ENCODE measurements around the gene ZNF581.

ZNF581 gene, protein sequence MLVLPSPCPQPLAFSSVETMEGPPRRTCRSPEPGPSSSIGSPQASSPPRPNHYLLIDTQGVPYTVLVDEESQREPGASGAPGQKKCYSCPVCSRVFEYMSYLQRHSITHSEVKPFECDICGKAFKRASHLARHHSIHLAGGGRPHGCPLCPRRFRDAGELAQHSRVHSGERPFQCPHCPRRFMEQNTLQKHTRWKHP

DNA sequence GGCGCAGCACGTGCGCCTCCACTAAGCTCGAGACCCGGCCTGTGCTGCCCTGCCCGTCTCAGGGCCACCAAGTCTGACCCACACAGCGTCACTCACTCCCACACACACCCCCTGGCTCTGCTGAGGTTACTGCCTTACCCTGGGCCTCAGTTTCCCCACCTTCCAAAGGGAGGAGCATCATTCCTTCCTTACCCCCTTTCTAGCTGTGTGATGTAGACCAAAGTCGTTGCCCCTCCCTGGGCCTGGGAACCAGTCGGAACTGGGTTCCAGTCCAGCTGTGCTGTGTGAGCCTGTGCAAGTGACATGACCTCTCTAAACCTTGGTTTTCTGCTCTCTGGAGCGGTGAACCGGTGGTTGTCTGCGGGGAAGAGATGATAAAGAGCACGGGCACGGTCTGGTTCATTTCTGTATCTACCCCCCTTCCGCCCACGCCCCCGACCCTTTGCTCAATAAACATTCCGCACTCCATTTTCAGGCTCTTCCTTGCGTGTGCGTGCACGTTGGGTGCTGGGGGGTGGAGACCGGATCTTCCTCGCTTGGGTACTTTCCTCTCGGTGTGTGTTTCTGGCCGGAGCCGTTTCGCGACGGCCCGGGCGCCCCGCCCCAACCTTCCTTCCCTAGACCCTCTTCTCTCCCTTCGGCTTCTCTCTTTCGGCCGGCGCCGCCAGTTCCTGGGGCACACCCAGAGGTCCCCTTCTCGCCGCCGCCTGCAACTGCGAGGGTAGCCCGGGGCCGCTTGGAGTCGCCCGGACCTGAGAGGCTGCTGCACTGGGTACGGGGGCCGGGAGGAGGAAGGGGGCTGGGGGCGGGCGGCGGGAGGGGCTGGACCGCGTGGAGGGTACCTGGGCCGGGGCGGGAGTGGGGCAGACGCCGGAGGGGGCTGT lies at the start of gene ZNF581:
Gene ZNF581, plus strand, starts transcription at position 647 of the 884 bp plus-strand sequence. CDS start 923 bp downstream, outside the sequence.
- DNase-seq: peak; percentile 77 to 80

DNA sequence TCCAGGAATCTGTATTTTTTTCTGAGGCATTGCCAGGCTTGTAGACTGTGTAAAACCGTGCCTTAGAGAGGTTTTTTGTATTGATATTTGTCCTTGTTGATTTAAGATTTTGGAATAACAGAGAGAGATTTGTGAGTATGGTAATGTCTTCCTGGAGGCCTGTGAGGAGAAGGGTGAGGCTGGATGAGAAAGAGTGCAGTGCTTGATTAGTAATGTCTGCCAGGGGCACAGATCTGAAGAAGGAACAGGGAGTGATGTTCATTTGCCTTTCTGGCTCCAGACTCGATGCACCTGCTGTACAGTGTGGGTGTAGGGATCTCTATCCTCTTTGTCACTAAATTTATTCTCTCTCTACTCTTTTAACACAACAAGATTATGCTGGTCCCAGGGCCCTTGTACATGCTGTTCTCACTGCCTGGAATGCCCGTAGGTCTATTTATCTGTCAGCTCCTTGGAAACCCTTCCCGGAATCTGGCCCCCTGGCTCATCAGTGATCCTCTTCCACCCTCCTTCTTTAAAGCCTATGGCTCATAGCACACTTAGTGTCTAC lies 48.4 kb upstream of the ZNF581 start:
- DNase-seq: no peak

DNA sequence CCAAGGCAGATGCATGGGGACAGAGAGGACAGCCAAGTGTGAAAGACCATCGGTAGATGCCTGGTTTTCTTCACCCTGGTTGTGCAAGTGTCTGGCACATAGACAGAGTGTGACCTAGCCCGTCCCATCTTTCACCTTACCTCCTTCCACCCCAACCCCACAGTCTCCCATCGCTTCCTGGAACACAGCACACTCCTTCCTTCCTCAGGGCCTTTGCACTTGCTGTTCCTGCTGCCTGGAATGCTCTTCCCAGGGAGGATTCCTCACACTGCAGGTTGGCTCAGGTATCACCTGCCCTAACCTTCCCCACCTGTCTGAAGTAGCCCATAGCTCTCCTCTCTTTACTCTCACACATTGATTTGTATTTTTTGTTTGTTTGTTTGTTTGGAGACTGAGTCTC lies 47.1 kb upstream of the ZNF581 start:
- no peak for DNase-seq

DNA sequence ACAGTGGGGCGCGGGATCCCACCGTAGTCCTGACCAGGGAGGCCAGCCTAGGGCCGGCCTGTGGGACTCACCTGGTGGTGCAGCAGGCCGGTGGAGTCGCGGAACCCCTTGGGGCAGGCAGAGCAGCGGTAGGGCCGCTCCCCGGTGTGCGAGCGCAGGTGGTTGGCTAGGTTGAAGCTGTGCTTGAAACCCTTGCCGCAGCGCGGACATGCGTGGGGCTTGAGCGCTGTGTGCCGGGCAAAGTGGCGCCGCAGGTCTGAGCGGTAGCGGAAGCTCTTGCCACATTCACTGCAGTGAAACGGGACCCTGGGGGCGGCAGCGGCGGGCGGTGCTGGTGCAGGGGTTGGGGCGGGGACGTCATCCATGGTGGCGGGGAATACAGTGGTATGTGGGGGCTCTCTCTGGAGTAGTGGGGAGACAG lies 45.9 kb upstream of the ZNF581 start:
- DNase-seq: no peak

DNA sequence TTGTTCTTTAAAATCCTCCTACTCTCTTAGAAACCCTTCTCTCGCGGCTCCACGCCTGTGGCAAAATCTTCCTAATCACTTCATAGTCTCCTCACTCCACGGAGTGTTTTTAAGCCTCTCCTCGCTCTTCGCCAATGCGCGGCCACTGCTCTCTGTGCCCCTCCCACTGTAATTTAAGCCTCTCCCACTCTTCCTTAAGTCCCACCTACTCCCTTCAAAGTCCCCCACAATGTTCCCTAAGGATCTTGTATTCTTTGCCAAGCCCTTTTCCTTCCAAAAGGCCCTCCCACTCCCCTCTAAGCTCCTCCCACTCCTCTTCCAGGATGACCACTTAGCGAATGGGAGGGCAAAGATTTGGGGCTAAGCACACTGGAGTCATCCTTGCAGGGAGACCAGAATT lies 45.4 kb upstream of the ZNF581 start:
- DNase-seq: no peak

DNA sequence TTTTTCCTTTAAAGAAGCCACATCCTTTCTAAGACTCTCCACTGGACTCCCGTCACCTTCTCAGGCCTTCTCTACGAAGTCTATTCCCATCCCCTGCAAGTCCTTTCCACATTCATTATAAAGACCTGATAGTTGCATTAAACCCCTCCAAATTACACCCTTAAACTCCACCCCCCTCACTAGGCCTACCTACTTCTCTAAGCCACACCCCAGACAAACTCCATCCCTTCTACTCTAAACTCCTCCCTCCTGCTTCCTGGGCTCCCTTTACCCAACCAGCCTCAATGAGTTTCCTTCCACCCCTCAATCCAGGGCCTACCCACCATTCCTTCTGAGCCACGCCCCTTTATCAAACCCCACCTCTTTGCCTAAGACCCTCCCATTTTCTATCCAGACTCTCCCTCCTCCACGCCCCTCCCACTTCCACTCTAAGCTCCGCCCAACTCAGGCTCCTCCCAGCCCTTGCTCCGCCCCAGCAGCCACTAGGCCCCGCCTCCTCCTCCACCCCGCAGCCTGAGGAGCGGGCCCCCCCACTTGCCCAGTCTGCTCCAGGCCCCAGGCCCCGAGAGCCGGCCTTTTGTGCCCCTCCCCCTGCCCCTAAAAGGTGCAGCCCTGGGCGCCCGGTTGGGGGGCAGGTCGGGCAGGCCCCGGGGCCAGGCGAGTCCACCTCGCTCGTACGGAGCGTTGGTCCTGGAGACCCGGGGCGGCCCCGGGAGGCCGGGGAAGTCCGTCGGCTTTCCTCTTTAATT lies 44.6 kb upstream of the ZNF581 start:
- peak; percentile 88 to 92 for DNase-seq

DNA sequence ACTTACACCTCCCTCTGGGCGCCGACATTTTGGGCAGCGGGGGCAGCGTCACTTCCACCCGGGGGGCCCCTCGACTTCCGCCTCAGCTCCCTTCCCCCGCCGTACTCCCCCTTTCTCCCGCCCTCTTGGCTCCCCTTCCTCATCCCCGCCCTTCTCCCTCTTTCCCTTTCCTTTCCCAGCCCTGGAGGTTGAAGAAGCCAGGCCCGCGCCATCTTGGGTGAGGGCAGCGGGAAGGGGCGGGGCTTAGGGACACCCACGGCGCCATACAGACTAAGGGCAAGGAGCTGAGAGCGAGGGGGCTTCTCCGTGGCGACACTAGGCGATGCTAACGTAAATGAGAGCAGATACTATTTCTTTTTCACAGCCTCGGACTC lies 44.0 kb upstream of the ZNF581 start, which contains the start of gene FIZ1:
Gene FIZ1, minus strand, starts transcription at position 50 of the 374 bp plus-strand sequence. CDS start 1,652 bp downstream, outside the sequence.
- peak; percentile 96 to 97 for DNase-seq

DNA sequence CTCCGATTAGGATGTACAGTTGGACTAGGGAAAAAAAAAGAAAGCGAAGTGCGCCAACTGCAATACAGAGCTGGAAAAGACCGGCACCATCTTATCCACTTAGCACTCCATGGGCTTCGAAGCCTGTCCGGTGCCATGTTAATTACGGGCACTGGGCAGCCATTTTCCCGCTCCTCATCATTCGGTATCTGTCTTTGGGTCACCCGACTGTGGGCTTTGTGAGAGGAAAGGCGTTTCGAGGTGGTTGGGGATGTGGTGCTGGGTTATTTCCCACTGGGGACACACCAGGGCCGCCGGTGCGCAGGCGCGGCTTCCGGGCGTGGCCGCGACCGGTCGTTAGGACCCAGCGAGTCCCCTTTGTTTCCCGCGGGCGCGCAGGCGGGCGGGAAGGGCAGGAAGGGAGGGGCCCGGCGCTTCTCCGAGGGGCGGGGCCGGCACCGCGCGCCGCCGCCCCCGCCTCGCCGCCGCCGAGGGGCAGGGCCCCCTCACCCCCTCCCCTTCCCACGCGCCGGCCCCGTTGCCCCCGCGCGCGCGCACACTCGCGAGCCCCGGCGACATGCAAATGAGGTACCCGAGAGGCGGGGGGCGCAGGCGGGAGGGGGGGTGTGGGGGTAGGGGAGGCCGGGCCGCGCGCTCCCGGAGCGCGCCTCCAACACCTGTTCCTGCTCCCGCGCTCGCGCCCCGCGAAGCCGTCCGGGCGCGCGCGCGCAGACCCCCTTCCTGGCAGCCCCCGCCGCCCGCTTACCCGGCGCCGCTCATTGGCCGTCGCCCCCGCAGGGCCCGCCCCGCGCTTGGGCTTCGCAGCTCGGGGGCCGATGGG lies 43.4 kb upstream of the ZNF581 start, which contains the start of gene ZNF524:
Gene ZNF524, plus strand, starts transcription at position 447 of the 820 bp plus-strand sequence. CDS start 1,825 bp downstream, outside the sequence.
- DNase-seq: peak; percentile 78 to 85

DNA sequence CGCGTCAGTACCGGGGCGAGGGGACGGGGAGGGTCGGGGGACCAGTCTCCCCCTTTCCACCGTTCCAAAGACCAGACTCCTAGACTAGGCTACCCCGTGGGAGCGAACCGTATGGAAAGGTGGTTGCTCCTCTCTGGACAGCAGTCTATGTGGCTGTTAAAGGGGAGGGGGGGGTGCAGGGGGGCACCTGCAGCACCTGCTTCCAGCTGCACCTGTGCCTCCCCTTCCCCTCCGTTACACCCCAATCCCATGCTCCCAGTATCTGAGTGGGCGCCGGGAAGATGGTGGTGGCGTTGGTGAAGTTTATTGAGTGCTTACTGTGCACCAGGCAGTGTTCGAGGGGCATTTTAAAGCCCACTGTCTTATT lies 42.8 kb upstream of the ZNF581 start:
- no peak for DNase-seq

DNA sequence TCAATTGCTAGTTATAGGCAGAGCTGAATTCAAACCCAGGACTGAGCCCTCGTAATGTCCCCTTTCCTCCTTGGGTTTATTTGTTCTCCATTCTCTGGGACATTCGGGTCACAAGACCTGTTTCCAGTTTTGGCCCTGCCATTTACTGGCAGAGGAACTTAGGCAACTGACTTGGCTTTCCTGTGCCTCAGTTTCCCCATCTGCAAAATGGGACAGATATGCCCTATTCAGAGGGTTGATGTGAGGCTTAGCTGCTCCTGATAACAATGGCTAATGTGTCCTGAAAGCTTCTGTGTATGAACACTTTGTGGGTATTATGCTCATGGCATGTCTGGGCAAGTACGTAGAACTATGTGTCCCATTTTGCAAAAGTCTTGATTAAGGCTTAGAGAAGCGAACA lies 42.4 kb upstream of the ZNF581 start:
- DNase-seq: no peak

DNA sequence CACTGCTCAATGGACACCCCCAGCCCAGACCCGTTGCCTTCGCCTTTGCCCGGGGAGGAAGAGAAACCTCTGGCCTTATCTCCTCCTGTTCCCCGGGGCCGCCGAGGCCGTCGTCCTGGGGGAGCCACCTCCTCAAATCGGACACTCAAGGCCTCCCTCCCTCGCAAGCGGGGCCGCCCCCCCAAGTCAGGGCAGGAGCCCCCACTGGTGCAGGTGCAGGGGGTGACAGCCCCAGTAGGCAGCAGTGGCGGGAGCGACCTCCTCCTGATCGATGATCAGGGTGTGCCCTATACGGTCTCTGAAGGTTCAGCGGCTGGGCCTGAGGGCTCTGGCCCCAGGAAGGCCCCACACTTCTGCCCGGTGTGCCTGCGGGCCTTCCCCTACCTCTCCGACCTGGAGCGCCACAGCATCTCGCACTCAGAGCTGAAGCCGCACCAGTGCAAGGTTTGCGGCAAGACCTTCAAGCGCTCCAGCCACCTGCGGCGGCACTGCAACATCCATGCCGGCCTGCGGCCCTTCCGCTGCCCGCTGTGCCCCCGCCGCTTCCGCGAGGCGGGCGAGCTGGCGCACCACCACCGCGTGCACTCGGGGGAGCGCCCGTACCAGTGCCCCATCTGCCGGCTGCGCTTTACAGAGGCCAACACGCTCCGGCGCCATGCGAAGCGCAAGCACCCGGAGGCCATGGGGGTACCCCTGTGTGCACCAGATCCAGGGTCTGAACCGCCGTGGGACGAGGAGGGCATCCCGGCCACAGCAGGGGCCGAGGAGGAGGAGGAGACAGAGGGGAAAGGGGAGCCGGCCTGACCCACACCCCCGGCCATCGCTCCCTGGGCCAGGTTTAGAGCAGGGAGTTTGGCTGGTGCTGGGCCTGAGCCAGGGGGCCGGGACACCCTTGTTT lies 41.1 kb upstream of the ZNF581 start:
- DNase-seq: no peak

DNA sequence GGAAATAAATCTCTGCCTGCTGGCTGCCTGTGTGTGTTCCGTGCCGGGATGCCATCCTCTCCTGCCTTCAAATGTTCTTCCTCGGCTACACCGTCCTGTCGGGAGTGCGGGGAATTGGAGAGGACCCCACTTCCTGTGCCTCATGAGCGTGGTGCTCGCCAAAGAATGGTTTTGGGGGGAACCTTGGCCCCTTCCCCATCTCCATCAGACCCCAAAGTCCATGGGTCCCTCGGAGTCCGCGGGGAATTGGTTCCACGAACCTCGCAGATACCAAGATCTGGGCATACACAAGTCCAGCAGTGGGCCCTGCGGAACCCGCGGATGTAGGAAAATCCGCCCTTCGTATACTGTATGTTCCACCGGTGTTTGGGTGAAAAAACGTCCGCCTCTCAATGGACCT lies 40.3 kb upstream of the ZNF581 start:
- DNase-seq: no peak

DNA sequence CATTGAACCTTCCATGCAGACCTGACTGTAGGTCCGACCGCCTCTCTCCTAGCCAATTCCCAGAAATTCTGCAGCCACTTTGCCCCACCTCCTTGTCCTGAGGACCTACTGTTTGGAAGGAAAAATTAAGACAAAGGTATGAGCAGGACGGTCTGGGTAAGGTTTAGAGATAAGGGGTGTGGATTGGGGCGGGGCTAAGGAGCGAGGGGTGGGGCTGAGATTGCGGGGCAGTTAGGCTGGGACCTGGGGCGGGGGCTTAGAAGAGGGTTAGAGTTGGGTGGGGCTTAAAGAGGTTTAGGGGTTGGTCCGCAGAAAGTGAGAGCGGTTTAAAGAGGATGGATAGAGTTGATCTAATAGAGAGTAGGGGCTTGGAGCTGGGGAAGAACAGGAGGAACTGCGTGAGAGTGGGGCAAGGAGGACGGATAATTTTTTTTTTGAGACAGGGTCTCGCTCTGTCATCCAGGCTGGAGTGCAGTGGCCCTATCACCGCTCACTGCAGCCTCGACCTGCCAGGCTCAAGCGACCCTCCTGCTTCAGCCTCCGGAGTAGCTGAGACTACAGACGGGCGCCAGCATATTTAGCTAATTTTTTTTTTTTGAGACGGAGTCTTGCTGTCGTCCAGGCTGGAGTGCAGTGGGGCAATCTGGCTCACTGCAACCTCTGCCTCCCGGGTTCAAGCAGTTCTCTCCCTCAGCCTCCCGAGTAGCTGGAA lies 39.7 kb upstream of the ZNF581 start:
- no peak for DNase-seq

DNA sequence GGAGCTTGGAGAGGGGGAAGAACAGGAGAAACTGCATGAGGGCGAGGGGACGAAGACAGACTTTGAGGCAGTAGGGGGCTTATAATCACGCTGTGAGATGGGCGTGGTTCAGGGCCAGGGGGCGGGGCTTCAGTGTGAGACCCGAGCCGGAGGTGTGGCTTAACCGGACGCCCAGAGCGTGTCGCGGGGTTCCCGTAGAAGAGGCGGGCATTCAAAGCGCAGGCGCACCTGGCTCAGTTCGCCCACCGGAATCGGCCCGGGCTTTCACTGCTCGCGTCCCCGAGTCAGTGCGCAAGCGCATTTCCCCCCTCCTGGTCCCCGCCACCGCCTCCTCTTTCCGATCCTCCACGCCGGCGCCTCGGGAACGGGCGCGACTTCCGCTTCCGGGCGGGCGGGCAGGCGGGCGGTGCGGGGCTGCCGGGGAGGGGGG lies 38.2 kb upstream of the ZNF581 start:
- peak; percentile 98 to 99 for DNase-seq

DNA sequence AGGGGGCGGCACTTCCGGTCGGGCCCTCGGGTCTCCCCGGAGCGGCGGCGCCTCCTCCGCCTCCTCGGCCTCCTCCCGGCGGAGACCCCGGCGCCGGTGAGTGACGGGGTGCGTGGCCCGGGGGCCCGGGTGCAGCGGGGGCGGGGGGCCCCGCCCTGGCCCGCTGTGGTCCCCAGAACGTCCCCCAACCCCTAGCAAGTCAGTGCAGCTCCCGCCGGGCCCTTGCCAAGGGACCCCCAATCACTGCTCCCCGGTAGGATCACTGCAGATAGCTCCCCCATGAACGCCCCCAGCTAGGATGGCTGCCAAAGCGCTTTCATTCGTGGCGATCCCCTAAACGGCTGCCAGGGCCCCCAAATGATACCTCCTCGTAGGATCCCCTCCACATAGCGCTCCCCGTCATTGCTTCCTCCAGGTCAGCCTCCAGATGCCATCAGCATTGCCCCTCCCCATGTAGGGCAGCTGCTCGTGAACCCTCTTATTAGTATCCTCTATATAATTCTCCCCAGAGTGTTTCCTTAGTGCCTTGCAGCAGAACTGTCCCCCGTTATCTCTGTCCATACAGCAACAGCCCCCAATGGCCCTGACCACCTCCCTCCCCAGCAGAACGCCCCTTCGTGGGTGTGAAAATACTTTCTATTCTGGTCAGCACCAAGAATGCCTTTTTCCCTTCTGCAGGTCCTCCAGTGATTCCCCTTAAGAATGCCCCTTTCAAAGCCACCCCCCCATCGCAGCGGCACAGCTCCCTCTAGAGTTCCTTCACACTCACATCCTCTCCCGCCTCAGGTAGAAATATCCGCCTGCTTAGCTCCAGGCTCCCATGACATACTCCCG lies 37.6 kb upstream of the ZNF581 start, which contains the start of gene ZNF865:
Gene ZNF865, plus strand, starts transcription at position 11 of the 834 bp plus-strand sequence. CDS start 7,972 bp downstream, outside the sequence.
- peak; percentile 67 to 70 for DNase-seq

DNA sequence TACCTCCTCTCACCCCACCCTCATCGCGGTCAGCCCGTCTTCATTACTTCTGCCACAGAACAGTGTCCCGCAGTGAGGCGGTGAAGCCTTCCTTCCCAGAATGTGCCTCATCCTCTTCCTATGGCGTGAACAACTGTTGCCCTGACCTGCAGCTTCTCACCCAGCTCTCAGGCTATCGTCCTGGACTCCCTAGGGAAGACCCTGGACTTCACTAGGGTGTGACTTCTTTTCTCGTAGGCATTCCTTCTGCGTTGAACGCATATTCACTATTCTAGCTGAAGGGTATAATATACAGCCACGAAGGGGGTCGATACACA lies 37.0 kb upstream of the ZNF581 start:
- no peak for DNase-seq

DNA sequence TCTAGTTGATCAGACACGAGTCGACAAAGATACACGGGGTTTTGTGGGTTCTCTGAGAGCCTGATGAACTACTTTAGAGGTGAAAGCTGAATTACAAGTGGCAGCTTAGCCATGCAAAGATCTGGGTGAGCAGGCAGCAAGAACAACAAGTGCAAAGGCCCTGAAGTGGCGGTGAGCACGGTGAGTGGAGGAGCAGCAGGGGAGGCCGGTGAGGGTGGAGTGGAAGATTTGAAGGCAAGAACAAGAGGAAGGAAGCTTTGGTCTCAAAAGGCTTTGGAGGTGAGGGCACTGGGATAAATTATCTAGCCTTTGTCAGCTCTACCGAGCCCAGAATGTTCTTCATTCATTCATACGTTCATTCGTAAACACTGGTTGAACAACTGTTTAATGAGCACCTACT lies 36.6 kb upstream of the ZNF581 start:
- DNase-seq: no peak

DNA sequence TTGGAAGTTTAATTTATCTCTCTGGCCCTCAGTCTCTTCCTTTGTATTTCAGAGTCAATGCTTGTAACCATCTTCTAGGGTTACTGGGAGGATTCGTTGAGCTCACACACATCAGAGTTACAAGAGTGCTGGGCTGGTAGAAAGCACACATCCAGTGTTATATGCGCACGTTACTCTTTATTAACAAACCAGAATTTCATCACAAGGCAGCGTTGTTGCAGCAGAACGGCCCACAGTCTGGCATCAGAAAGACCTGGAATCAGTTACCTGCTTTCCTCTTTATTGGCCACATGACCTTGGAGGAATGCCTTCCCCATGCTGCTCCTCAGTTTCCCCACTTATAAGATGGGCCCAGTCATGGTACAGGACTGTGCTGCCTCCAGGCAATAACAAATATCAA lies 34.1 kb upstream of the ZNF581 start:
- no peak for DNase-seq

DNA sequence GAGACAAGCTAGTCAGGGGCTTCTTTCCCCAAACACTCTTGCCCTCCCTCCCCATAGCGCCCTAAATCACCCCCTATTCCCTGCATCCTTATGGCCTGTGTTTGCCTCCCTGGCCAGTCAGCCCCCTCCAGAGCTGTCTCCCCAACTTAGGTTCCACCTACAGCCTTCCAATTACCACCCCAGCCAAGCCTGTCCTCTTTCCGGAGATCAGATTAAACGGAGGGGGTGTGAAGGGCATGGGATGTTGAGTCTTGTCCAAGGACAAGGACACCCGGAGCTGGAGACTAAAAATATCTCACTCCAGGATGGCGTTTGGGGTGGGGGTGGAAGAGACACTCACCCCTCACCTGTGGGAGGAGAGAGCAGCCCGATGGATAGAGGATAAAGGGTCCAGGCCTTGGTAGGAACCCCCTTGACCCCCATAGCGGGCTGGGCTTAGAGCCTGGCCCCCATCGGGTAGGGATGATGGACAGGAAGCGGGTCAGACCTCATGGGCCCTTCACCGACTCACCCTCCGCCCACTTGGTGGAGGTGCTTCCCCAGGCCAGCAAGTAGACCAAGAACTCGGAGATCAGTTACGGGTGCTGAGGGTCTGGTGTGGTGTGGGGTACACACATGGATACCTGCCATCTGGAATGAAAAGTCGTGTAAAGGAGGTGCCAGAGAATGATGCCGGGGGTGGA lies 32.0 kb upstream of the ZNF581 start:
- no peak for DNase-seq
